Caco-2 (cell line): ENCODE data around the gene COG4. TPM values are rescaled to one million over a fixed set of nuclear protein-coding genes. Genes with fewer than 3 reads are reported as not detected.

Experiments used
- BruUV-seq: library from RNA; stranded (reverse); fragments of 400-500 nt; replicated peaks from 2 replicates; lab custom pipeline; 2021; lab: Mats Ljungman, UMichigan
- CTCF ChIA-PET: fragments of 300-600 bp; sonication (Branson Sonifier 250); formaldehyde crosslinking; loops from one replicate; lab custom pipeline; 2022; ENCODE audit warnings: antibody characterized with exemption; lab: Charles Lee
- POLR2A ChIA-PET: fragments of 300-600 bp; sonication (Branson Sonifier 250); formaldehyde crosslinking; loops from one replicate; lab custom pipeline; 2022; ENCODE audit warnings: antibody characterized with exemption; lab: Charles Lee
- DNase-seq, 2 experiments: peaks; one replicate each; pipeline versions ENCODE4 v3.0.0 to v3.0.0-alpha.2; 2020 to 2022
- H3K27me3 ChIP-seq: replicated peaks from 2 replicates; pipeline ENCODE4 v1.6.0; 2011; ENCODE audit warnings: low read length; ENCODE audit not compliant: control insufficient read depth, insufficient read depth
- H3K36me3 ChIP-seq: 2 replicates; pipeline ENCODE4 v1.5.1; 2011; ENCODE audit warnings: low read length; ENCODE audit not compliant: control insufficient read depth, insufficient read depth
- H3K4me1 ChIP-seq: fragments of 250-450 bp; sonication (Bioruptor Pico); 2 replicates; pipeline ENCODE4 v1.5.1; 2020; ENCODE audit warnings: mild to moderate bottlenecking
- H3K4me3 ChIP-seq: 2 replicates; pipeline ENCODE4 v1.5.1; 2011; ENCODE audit warnings: low read depth, mild to moderate bottlenecking, control low read depth, low read length
- H3K9me3 ChIP-seq: fragments of 250-450 bp; sonication (Bioruptor Pico); 2 replicates; pipeline ENCODE4 v1.5.1; 2020; ENCODE audit warnings: mild to moderate bottlenecking, moderate library complexity
- H3K27ac Mint-ChIP-seq: one replicate; pipeline ENCODE4 v1.8.0; 2022; ENCODE audit warnings: mixed read lengths; ENCODE audit not compliant: unreplicated experiment
- H3K27me3 Mint-ChIP-seq: one replicate; pipeline ENCODE4 v1.8.0; 2022; ENCODE audit warnings: mixed read lengths; ENCODE audit not compliant: insufficient read depth, unreplicated experiment
- H3K36me3 Mint-ChIP-seq: one replicate; pipeline ENCODE4 v1.8.0; 2022; ENCODE audit warnings: mild to moderate bottlenecking, mixed read lengths; ENCODE audit not compliant: insufficient read depth, unreplicated experiment
- H3K4me1 Mint-ChIP-seq: one replicate; pipeline ENCODE4 v1.8.0; 2022; ENCODE audit warnings: low read depth, mixed read lengths; ENCODE audit not compliant: unreplicated experiment
- H3K4me3 Mint-ChIP-seq: one replicate; pipeline ENCODE4 v1.8.0; 2022; ENCODE audit warnings: mild to moderate bottlenecking, moderate library complexity, mixed read lengths; ENCODE audit not compliant: unreplicated experiment
- H3K9me3 Mint-ChIP-seq: one replicate; pipeline ENCODE4 v1.8.0; 2022; ENCODE audit warnings: mixed read lengths; ENCODE audit not compliant: unreplicated experiment
- intact Hi-C: fragments of 100-400 bp; cut with micrococcal nuclease; formaldehyde crosslinking; loops from one replicate; pipeline ENCODE4 v1.10.0; 2022; ENCODE audit not compliant: unreplicated experiment
- total RNA-seq: library from RNA; stranded (reverse); gene quantifications from 2 replicates; pipeline ENCODE4 v1.2.3, GENCODE V29; 2022
- TF ChIP-seq, protein P1 (sequence below), 2 experiments: fragments of 200-600 bp in 1 of 2; IDR thresholded peaks; 1 replicate in 1 of 2; 2 replicates in 1 of 2; pipeline versions ENCODE4 v1.5.1 to v1.8.0; 2011 to 2022; ENCODE audit warnings: antibody characterized with exemption in 1 of 2, control low read depth in 1 of 2, inconsistent platforms in 1 of 2, low read depth in 1 of 2, low read length in 1 of 2, mild to moderate bottlenecking in 1 of 2, moderate library complexity in 1 of 2; ENCODE audit not compliant: insufficient read depth in 1 of 2, severe bottlenecking in 1 of 2, unreplicated experiment in 1 of 2

Gene COG4
- total RNA-seq, 1 experiment from 2014 or later: 88.5 TPM

- ChIA-PET CTCF (interaction anchor here (1.1 to 1.8 kb wide), 3 partner anchors 15 to 89 kb away, joined by 3 to 6 read pairs (median 4); no protein-coding TSS in a partner anchor), POLR2A (interaction anchor here (1.4 kb wide), 1 partner anchor 88 kb away, joined by 6 read pairs; no protein-coding TSS in a partner anchor)
- no peak for DNase-seq
These were observed 54.4 kb downstream of the COG4 start for GRCh38 chr16:70468776-70469525.

DNA sequence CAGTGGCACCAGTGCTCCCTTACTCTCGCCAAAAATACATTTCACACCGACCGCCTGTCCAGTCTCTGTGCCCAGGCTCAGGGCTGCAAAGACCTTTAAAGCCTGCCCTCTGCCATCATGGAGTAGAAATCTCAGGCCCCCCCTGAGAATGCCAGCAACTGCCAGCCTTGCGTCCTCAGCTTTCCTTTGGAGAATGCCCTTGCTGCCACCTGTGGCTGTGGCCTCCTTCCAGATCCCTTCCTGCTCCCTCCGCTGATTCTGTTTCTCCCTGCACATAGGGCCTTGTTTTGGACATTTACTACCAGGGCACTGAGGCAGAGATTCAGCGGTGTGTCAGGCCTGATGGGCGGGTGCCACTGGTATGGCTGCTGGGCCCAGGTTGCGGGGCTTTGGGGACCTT lies 55.7 kb downstream of the COG4 start:
- Mint-ChIP-seq H3K4me1 (peaks cover 7% of the 10 kb centered on the region), H3K36me3 (peaks cover 5% of the 10 kb centered on the region), H3K27me3 (no peaks in the 10 kb centered on the region), H3K9me3 (no peaks in the 10 kb centered on the region), H3K4me3 (no peak overlapping the region), H3K27ac (peak overlapping the region; percentile 6)
- H3K4me1 ChIP-seq: peaks cover 8% of the 10 kb centered on the region; the same call in 1 of the 2 replicates
- BruUV-seq: no TSS peak
- intact Hi-C loops: no loop called here
- TF ChIP-seq, protein P1, sequence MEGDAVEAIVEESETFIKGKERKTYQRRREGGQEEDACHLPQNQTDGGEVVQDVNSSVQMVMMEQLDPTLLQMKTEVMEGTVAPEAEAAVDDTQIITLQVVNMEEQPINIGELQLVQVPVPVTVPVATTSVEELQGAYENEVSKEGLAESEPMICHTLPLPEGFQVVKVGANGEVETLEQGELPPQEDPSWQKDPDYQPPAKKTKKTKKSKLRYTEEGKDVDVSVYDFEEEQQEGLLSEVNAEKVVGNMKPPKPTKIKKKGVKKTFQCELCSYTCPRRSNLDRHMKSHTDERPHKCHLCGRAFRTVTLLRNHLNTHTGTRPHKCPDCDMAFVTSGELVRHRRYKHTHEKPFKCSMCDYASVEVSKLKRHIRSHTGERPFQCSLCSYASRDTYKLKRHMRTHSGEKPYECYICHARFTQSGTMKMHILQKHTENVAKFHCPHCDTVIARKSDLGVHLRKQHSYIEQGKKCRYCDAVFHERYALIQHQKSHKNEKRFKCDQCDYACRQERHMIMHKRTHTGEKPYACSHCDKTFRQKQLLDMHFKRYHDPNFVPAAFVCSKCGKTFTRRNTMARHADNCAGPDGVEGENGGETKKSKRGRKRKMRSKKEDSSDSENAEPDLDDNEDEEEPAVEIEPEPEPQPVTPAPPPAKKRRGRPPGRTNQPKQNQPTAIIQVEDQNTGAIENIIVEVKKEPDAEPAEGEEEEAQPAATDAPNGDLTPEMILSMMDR (IDR thresholded peaks at IDR 0.05; ENCODE audit: insufficient read depth in 1 of 2, low read depth in 1 of 2, low read length in 1 of 2, severe bottlenecking in 1 of 2, unreplicated experiment in 1 of 2): no peak
- 0 out of 2 replicates have a peak, but pooled peaks cover 3% of the 10 kb centered on the region for H3K36me3 ChIP-seq
- H3K4me3 ChIP-seq: no peak overlapping the region
- ChIA-PET CTCF (interaction anchor here (1.1 to 1.8 kb wide), 4 partner anchors 14 to 136 kb away, joined by 3 to 6 read pairs (median 4); no protein-coding TSS in a partner anchor), POLR2A (no interaction called here)
- no peaks in the 10 kb centered on the region for H3K9me3 ChIP-seq
- no peaks in the 10 kb centered on the region for H3K27me3 ChIP-seq
- DNase-seq: no peak

More at GRCh38 chr16:70468776-70469525, 54.4 kb downstream of the COG4 start:
- peaks cover 7% of the 10 kb centered on the region for H3K4me1 Mint-ChIP-seq
- no peaks in the 10 kb centered on the region for H3K9me3 ChIP-seq
- 0 out of 2 replicates have a peak, but pooled peaks cover 2% of the 10 kb centered on the region for H3K36me3 ChIP-seq
- TF ChIP-seq, protein P1 (IDR thresholded peaks at IDR 0.05; ENCODE audit: insufficient read depth in 1 of 2, low read depth in 1 of 2, low read length in 1 of 2, severe bottlenecking in 1 of 2, unreplicated experiment in 1 of 2): no peak
- no peak overlapping the region for H3K4me3 ChIP-seq
- no peaks in the 10 kb centered on the region for H3K27me3 Mint-ChIP-seq
- intact Hi-C loops: no loop called here
- no TSS peak for BruUV-seq
- no peaks in the 10 kb centered on the region for H3K9me3 Mint-ChIP-seq
- H3K4me3 Mint-ChIP-seq: no peak overlapping the region
- H3K36me3 Mint-ChIP-seq: peaks cover 5% of the 10 kb centered on the region
- H3K27me3 ChIP-seq: no peaks in the 10 kb centered on the region
- no peak overlapping the region for H3K27ac Mint-ChIP-seq
- H3K4me1 ChIP-seq: peaks cover 8% of the 10 kb centered on the region; the same call in 1 of the 2 replicates

- Mint-ChIP-seq H3K27me3 (no peaks in the 10 kb centered on the region), H3K27ac (peak overlapping the region; percentile 6), H3K9me3 (no peaks in the 10 kb centered on the region), H3K36me3 (peaks cover 5% of the 10 kb centered on the region), H3K4me1 (peaks cover 7% of the 10 kb centered on the region), H3K4me3 (no peak overlapping the region)
- Histone ChIP-seq H3K36me3 (0 out of 2 replicates have a peak, but pooled peaks cover 3% of the 10 kb centered on the region), H3K4me1 (peaks cover 8% of the 10 kb centered on the region; the same call in 1 of the 2 replicates), H3K9me3 (no peaks in the 10 kb centered on the region), H3K4me3 (no peak overlapping the region), H3K27me3 (no peaks in the 10 kb centered on the region)
- peak in 1 of 2 experiments; percentile 36 for DNase-seq
- intact Hi-C loops: no loop called here
- CTCF ChIA-PET: interaction anchor here (0.6 to 1.8 kb wide), 5 partner anchors 13 to 147 kb away, joined by 3 to 6 read pairs (median 3); no protein-coding TSS in a partner anchor
- no TSS peak for BruUV-seq
- TF ChIP-seq, protein P1 (IDR thresholded peaks at IDR 0.05; ENCODE audit: insufficient read depth in 1 of 2, low read depth in 1 of 2, low read length in 1 of 2, severe bottlenecking in 1 of 2, unreplicated experiment in 1 of 2): peak in 1 of 2 experiments; percentile 40
- POLR2A ChIA-PET: interaction anchor here (1.8 kb wide), 1 partner anchor 86 kb away, joined by 6 read pairs; no protein-coding TSS in a partner anchor
These were observed 56.2 kb downstream of the COG4 start for GRCh38 chr16:70467113-70467512.
